ENCODE measurements around the gene DRAM2.
"Not testable (repeated sequence)": the region's sequence is repeated elsewhere in the genome, so short reads cannot be mapped to it uniquely, and the experiment has no call there.

Gene DRAM2

GRCh38 chr1:111079329-111079728 lies 60.6 kb downstream of the DRAM2 start:
- not testable (repeated sequence) for DNase-seq

- DNase-seq: not testable (repeated sequence)
Measured at GRCh38 chr1:111077312-111077711, 62.6 kb downstream of the DRAM2 start.
